Neuronal stem cell (in vitro differentiated cells): ENCODE data around the gene ERP44.

ENCODE experiments used
- DNase-seq: peaks from one replicate; pipeline ENCODE4 v3.0.0-alpha.2; 2013; ENCODE audit warnings: low spot score
- H2AFZ ChIP-seq: one replicate; pipeline ENCODE4 v1.6.1; 2013; ENCODE audit warnings: mild to moderate bottlenecking, low read length, inconsistent platforms
- H2AK5ac ChIP-seq: 2 replicates; pipeline ENCODE4 v1.6.1; 2013; ENCODE audit warnings: low read depth, mild to moderate bottlenecking, inconsistent platforms, low read length, moderate library complexity, mixed read lengths
- H2BK120ac ChIP-seq: 2 replicates; pipeline ENCODE4 v1.6.1; 2013; ENCODE audit warnings: low read depth, mild to moderate bottlenecking, inconsistent platforms, low read length, moderate library complexity, mixed read lengths
- H2BK12ac ChIP-seq: one replicate; pipeline ENCODE4 v1.6.1; 2013; ENCODE audit warnings: low read length, inconsistent platforms
- H2BK15ac ChIP-seq: 2 replicates; pipeline ENCODE4 v1.6.1; 2013; ENCODE audit warnings: mild to moderate bottlenecking, low read length, inconsistent platforms, mixed read lengths
- H2BK5ac ChIP-seq: one replicate; pipeline ENCODE4 v1.6.1; 2013; ENCODE audit warnings: inconsistent platforms, mild to moderate bottlenecking, low read length, moderate library complexity
- H3K14ac ChIP-seq: one replicate; pipeline ENCODE4 v1.6.1; 2013; ENCODE audit warnings: low read length, inconsistent platforms
- H3K18ac ChIP-seq: 2 replicates; pipeline ENCODE4 v1.6.1; 2013; ENCODE audit warnings: low read length, inconsistent platforms
- H3K23ac ChIP-seq: 2 replicates; pipeline ENCODE4 v1.6.1; 2013; ENCODE audit warnings: low read depth, mild to moderate bottlenecking, mixed read lengths, low read length, inconsistent platforms; ENCODE audit not compliant: poor library complexity
- H3K27ac ChIP-seq: replicated peaks from 3 replicates; pipeline ENCODE4 v1.5.1; 2013; ENCODE audit warnings: low read length, inconsistent platforms
- H3K27me3 ChIP-seq, 3 experiments: 2 replicates each; pipeline ENCODE4 v1.6.1; 2013; ENCODE audit warnings: low read length in 3 of 3, mild to moderate bottlenecking in 2 of 3, inconsistent platforms in 1 of 3, low read depth in 1 of 3, mixed read lengths in 1 of 3, moderate library complexity in 1 of 3; ENCODE audit not compliant: control insufficient read depth in 3 of 3, insufficient read depth in 3 of 3
- H3K36me3 ChIP-seq, 2 donors: replicated peaks in 1 of 2; 2 replicates each; pipeline ENCODE4 v1.6.1; 2013; ENCODE audit warnings: low read length in 2 of 2; ENCODE audit not compliant: control insufficient read depth in 2 of 2, insufficient read depth in 2 of 2
- H3K4ac ChIP-seq: 2 replicates; pipeline ENCODE4 v1.6.1; 2013; ENCODE audit warnings: inconsistent platforms, mild to moderate bottlenecking, low read length, moderate library complexity
- H3K4me1 ChIP-seq, 2 donors: 1 replicate in 1 of 2; 2 replicates in 1 of 2; pipeline ENCODE4 v1.6.1; 2013; ENCODE audit warnings: low read length in 2 of 2, low read depth in 1 of 2; ENCODE audit not compliant: control insufficient read depth in 2 of 2, insufficient read depth in 1 of 2
- H3K4me2 ChIP-seq: one replicate; pipeline ENCODE4 v1.6.1; 2013; ENCODE audit warnings: mild to moderate bottlenecking, low read length, inconsistent platforms; ENCODE audit not compliant: insufficient read depth, poor library complexity, severe bottlenecking
- H3K4me3 ChIP-seq, 2 donors: 2 replicates each; pipeline ENCODE4 v1.5.1; 2013; ENCODE audit warnings: low read length in 2 of 2, mild to moderate bottlenecking in 2 of 2, inconsistent platforms in 1 of 2, moderate library complexity in 1 of 2
- H3K79me1 ChIP-seq: one replicate; pipeline ENCODE4 v1.6.1; 2013; ENCODE audit warnings: low read depth, mild to moderate bottlenecking, inconsistent platforms, low read length, moderate library complexity
- H3K9ac ChIP-seq: one replicate; pipeline ENCODE4 v1.6.1; 2013; ENCODE audit warnings: mild to moderate bottlenecking, low read depth, low read length, inconsistent platforms; ENCODE audit not compliant: poor library complexity
- H3K9me3 ChIP-seq, 2 donors: replicated peaks in 1 of 2; 2 replicates each; pipeline versions ENCODE3 to v1.6.1; 2013; ENCODE audit warnings: low read length in 2 of 2, mild to moderate bottlenecking in 2 of 2, inconsistent platforms in 1 of 2, low read depth in 1 of 2, mixed read lengths in 1 of 2, moderate library complexity in 1 of 2; ENCODE audit not compliant: control insufficient read depth in 2 of 2, insufficient read depth in 1 of 2
- H4K8ac ChIP-seq: one replicate; pipeline ENCODE4 v1.6.1; 2013; ENCODE audit warnings: low read depth, mild to moderate bottlenecking, inconsistent platforms, low read length, moderate library complexity
- H4K91ac ChIP-seq: one replicate; pipeline ENCODE4 v1.6.1; 2013; ENCODE audit warnings: low read length, low read depth, mild to moderate bottlenecking, inconsistent platforms; ENCODE audit not compliant: poor library complexity
- WGBS, 2 donors: extraction: QIAGEN DNeasy Blood & Tissue Kit; methylation state at CpG; one replicate each; pipeline ENCODE4 v1.1.7; 2013; ENCODE audit warnings: missing lambda C conversion rate in 2 of 2, mixed read lengths in 1 of 2; ENCODE audit not compliant: insufficient read length in 2 of 2, insufficient replicate concordance in 1 of 2; ENCODE audit errors: extremely low coverage in 2 of 2; 5-methylcytosine and 5-hydroxymethylcytosine counted together

The ERP44 gene

GRCh38 chr9:100104314-100104713 lies 5.5 kb upstream of the ERP44 start:
- no peak overlapping the region for H3K9ac ChIP-seq
- H2BK120ac ChIP-seq = no peak overlapping the region
- H3K36me3 ChIP-seq = peaks cover 13 to 65% of the 10 kb centered on the region in 2 donors
- H3K4me3 ChIP-seq = no peak overlapping the region
- no peak overlapping the region for H3K23ac ChIP-seq
- H2AK5ac ChIP-seq = no peak overlapping the region
- H4K91ac ChIP-seq = no peak overlapping the region
- H4K8ac ChIP-seq = no peak overlapping the region
- H3K4me1 ChIP-seq = peaks cover 2 to 5% of the 10 kb centered on the region in 2 donors
- H3K79me1 ChIP-seq = no peaks in the 10 kb centered on the region
- H3K18ac ChIP-seq = no peak overlapping the region
- no CpG with 5 or more reads among the region's 4 CpGs for WGBS, 2 donors
- no peaks in the 10 kb centered on the region for H3K9me3 ChIP-seq
- H2BK5ac ChIP-seq = no peak overlapping the region
- no peak overlapping the region for H3K27ac ChIP-seq
- DNase-seq = no peak
- H3K4me2 ChIP-seq = no peak overlapping the region
- no peak overlapping the region for H3K14ac ChIP-seq
- no peak overlapping the region for H3K4ac ChIP-seq
- H2AFZ ChIP-seq = no peak overlapping the region
- no peak overlapping the region for H2BK15ac ChIP-seq
- no peaks in the 10 kb centered on the region for H3K27me3 ChIP-seq
- no peak overlapping the region for H2BK12ac ChIP-seq

GRCh38 chr9:100101608-100102007 lies 2.8 kb upstream of the ERP44 start:
- H3K27ac ChIP-seq = no peak overlapping the region
- no peak overlapping the region for H4K91ac ChIP-seq
- no peaks in the 10 kb centered on the region for H3K9me3 ChIP-seq
- H2AFZ ChIP-seq = no peak overlapping the region
- H3K4me2 ChIP-seq = no peak overlapping the region
- no peak overlapping the region for H3K4ac ChIP-seq
- no peak overlapping the region for H3K14ac ChIP-seq
- DNase-seq = no peak
- no peak overlapping the region for H2BK15ac ChIP-seq
- no peak overlapping the region for H3K9ac ChIP-seq
- no peak overlapping the region for H4K8ac ChIP-seq
- peaks cover 4% of the 10 kb centered on the region for H3K79me1 ChIP-seq
- no peak overlapping the region for H2BK120ac ChIP-seq
- peaks cover 2 to 4% of the 10 kb centered on the region in 2 donors for H3K4me1 ChIP-seq
- no peak overlapping the region for H2BK12ac ChIP-seq
- H3K27me3 ChIP-seq = no peaks in the 10 kb centered on the region
- no peak overlapping the region for H2AK5ac ChIP-seq
- H3K23ac ChIP-seq = no peak overlapping the region
- no peak overlapping the region for H3K4me3 ChIP-seq
- no peak overlapping the region for H3K18ac ChIP-seq
- peaks cover 11 to 46% of the 10 kb centered on the region in 2 donors for H3K36me3 ChIP-seq
- no peak overlapping the region for H2BK5ac ChIP-seq
- no CpG with 5 or more reads among the region's 6 CpGs for WGBS, 2 donors

- peaks cover 4% of the 10 kb centered on the region for H3K79me1 ChIP-seq
- no peak overlapping the region for H2BK120ac ChIP-seq
- no peak for DNase-seq
- no peak overlapping the region for H4K8ac ChIP-seq
- H4K91ac ChIP-seq = no peak overlapping the region
- H2BK15ac ChIP-seq = no peak overlapping the region
- H3K4ac ChIP-seq = no peak overlapping the region
- H3K4me1 ChIP-seq = peaks cover 2 to 4% of the 10 kb centered on the region in 2 donors
- H3K27ac ChIP-seq = no peak overlapping the region
- no peak overlapping the region for H2BK5ac ChIP-seq
- H3K4me3 ChIP-seq = peak overlapping the region in 1 of 2 donors; percentile 81
- H3K4me2 ChIP-seq = peak overlapping the region; percentile 84
- H2AFZ ChIP-seq = peak overlapping the region; percentile 97
- H3K14ac ChIP-seq = no peak overlapping the region
- H2BK12ac ChIP-seq = no peak overlapping the region
- H3K27me3 ChIP-seq = no peaks in the 10 kb centered on the region
- H3K23ac ChIP-seq = no peak overlapping the region
- no peaks in the 10 kb centered on the region for H3K9me3 ChIP-seq
- peaks cover 9 to 32% of the 10 kb centered on the region in 2 donors for H3K36me3 ChIP-seq
- H3K18ac ChIP-seq = no peak overlapping the region
- WGBS, 2 donors = no CpG with 5 or more reads among the region's 2 CpGs
- H2AK5ac ChIP-seq = no peak overlapping the region
- no peak overlapping the region for H3K9ac ChIP-seq
Observed at GRCh38 chr9:100100146-100100667, 1.4 kb upstream of the ERP44 start.

GRCh38 chr9:100099722-100100042 lies 882 bp upstream of the ERP44 start:
- H3K4me3 ChIP-seq = peak overlapping the region; percentile 81 to 92
- H2BK15ac ChIP-seq = no peak overlapping the region
- no CpG with 5 or more reads among the region's 10 CpGs for WGBS, 2 donors
- H3K27ac ChIP-seq = peak overlapping the region; percentile 22
- H4K91ac ChIP-seq = no peak overlapping the region
- no peak overlapping the region for H4K8ac ChIP-seq
- peaks cover 8 to 27% of the 10 kb centered on the region in 2 donors for H3K36me3 ChIP-seq
- no peak overlapping the region for H2AK5ac ChIP-seq
- no peak overlapping the region for H3K18ac ChIP-seq
- peaks cover 2 to 4% of the 10 kb centered on the region in 2 donors for H3K4me1 ChIP-seq
- no peak overlapping the region for H3K14ac ChIP-seq
- no peak for DNase-seq
- peak overlapping the region; percentile 88 for H3K9ac ChIP-seq
- peak overlapping the region; percentile 98 for H3K23ac ChIP-seq
- H3K9me3 ChIP-seq = no peaks in the 10 kb centered on the region
- H2BK5ac ChIP-seq = peak overlapping the region; percentile 97
- H2BK12ac ChIP-seq = no peak overlapping the region
- no peak overlapping the region for H2BK120ac ChIP-seq
- H3K79me1 ChIP-seq = peaks cover 4% of the 10 kb centered on the region
- peak overlapping the region; percentile 84 for H3K4me2 ChIP-seq
- H3K27me3 ChIP-seq = no peaks in the 10 kb centered on the region
- peak overlapping the region; percentile 97 for H2AFZ ChIP-seq
- no peak overlapping the region for H3K4ac ChIP-seq
